H9 (cell line): ENCODE measurements around the gene LAMA5. TPM values are rescaled to one million over a fixed set of nuclear protein-coding genes. Genes with fewer than 3 reads are reported as not detected.

Experiments
- DNase-seq: peaks from one replicate; pipeline ENCODE4 v3.0.0-alpha.2; 2017
- H2AFZ ChIP-seq: one replicate; pipeline ENCODE4 v1.6.1; 2013; ENCODE audit warnings: mild to moderate bottlenecking, low read length, control low read depth, moderate library complexity
- H2AK5ac ChIP-seq: 2 replicates; pipeline ENCODE4 v1.6.1; 2013; ENCODE audit warnings: low read length, control low read depth, mixed read lengths; ENCODE audit not compliant: insufficient read length
- H2BK120ac ChIP-seq: one replicate; pipeline ENCODE4 v1.6.1; 2013; ENCODE audit warnings: low read depth, mild to moderate bottlenecking, low read length, control low read depth, inconsistent platforms; ENCODE audit not compliant: poor library complexity, severe bottlenecking
- H2BK12ac ChIP-seq: 2 replicates; pipeline ENCODE4 v1.6.1; 2013; ENCODE audit warnings: low read length, control low read depth, mixed read lengths, low read depth; ENCODE audit not compliant: insufficient read length
- H2BK15ac ChIP-seq: 2 replicates; pipeline ENCODE4 v1.6.1; 2013; ENCODE audit warnings: low read depth, low read length, control low read depth
- H2BK20ac ChIP-seq: one replicate; pipeline ENCODE4 v1.6.1; 2013; ENCODE audit warnings: low read depth, mild to moderate bottlenecking, low read length, control low read depth, inconsistent platforms; ENCODE audit not compliant: poor library complexity, severe bottlenecking
- H2BK5ac ChIP-seq: 2 replicates; pipeline ENCODE4 v1.6.1; 2013; ENCODE audit warnings: low read length, control low read depth, mixed read lengths; ENCODE audit not compliant: insufficient read length
- H3K14ac ChIP-seq: 2 replicates; pipeline ENCODE4 v1.6.1; 2013; ENCODE audit warnings: low read length, control low read depth; ENCODE audit not compliant: insufficient read depth
- H3K18ac ChIP-seq: 2 replicates; pipeline ENCODE4 v1.6.1; 2013; ENCODE audit warnings: low read depth, mild to moderate bottlenecking, mixed read lengths, low read length, control low read depth; ENCODE audit not compliant: insufficient read length
- H3K23ac ChIP-seq: 2 replicates; pipeline ENCODE4 v1.6.1; 2013; ENCODE audit warnings: low read length, control low read depth, mixed read lengths, low read depth; ENCODE audit not compliant: insufficient read length
- H3K23me2 ChIP-seq: 2 replicates; pipeline ENCODE4 v1.6.1; 2013; ENCODE audit warnings: low read depth, mild to moderate bottlenecking, mixed read lengths, low read length, control low read depth; ENCODE audit not compliant: insufficient read length, poor library complexity, severe bottlenecking
- H3K27ac ChIP-seq: 2 replicates; pipeline ENCODE4 v1.5.1; 2013; ENCODE audit warnings: low read length, control low read depth, mixed read lengths, low read depth; ENCODE audit not compliant: insufficient read length
- H3K27me3 ChIP-seq: 2 replicates; pipeline ENCODE4 v1.6.1; 2013; ENCODE audit warnings: low read length, control low read depth, inconsistent platforms; ENCODE audit not compliant: insufficient read depth
- H3K4ac ChIP-seq: 2 replicates; pipeline ENCODE4 v1.6.1; 2013; ENCODE audit warnings: low read depth, mild to moderate bottlenecking, control low read depth, inconsistent platforms, low read length, moderate library complexity
- H3K4me1 ChIP-seq: 2 replicates; pipeline ENCODE4 v1.6.1; 2013; ENCODE audit warnings: low read length, control low read depth, inconsistent platforms; ENCODE audit not compliant: insufficient read depth
- H3K4me2 ChIP-seq: 2 replicates; pipeline ENCODE4 v1.6.1; 2013; ENCODE audit warnings: low read length, control low read depth, mixed read lengths; ENCODE audit not compliant: insufficient read length, insufficient read depth
- H3K56ac ChIP-seq: 2 replicates; pipeline ENCODE4 v1.6.1; 2013; ENCODE audit warnings: low read depth, mild to moderate bottlenecking, mixed read lengths, low read length, control low read depth; ENCODE audit not compliant: insufficient read length
- H3K79me1 ChIP-seq: 2 replicates; pipeline ENCODE4 v1.6.1; 2013; ENCODE audit warnings: low read depth, mild to moderate bottlenecking, moderate library complexity, low read length, control low read depth, inconsistent platforms; ENCODE audit not compliant: insufficient read depth, poor library complexity, severe bottlenecking
- H3K79me2 ChIP-seq: 2 replicates; pipeline ENCODE4 v1.6.1; 2013; ENCODE audit warnings: low read length, control low read depth, inconsistent platforms; ENCODE audit not compliant: insufficient read depth
- H3K9ac ChIP-seq: 2 replicates; pipeline ENCODE4 v1.6.1; 2013; ENCODE audit warnings: low read length, control low read depth, mixed read lengths; ENCODE audit not compliant: insufficient read length; ENCODE audit errors: extremely low read depth
- H3K9me3 ChIP-seq: one replicate; pipeline ENCODE4 v1.6.1; 2013; ENCODE audit warnings: low read depth, low read length, inconsistent platforms; ENCODE audit not compliant: control insufficient read depth
- H3T11ph ChIP-seq: one replicate; pipeline ENCODE4 v1.6.1; 2013; ENCODE audit warnings: mild to moderate bottlenecking, low read length, control low read depth, inconsistent platforms
- H4K20me1 ChIP-seq: one replicate; pipeline ENCODE4 v1.6.1; 2013; ENCODE audit not compliant: control insufficient read depth, insufficient read length, insufficient read depth
- H4K5ac ChIP-seq: 2 replicates; pipeline ENCODE4 v1.6.1; 2013; ENCODE audit warnings: low read depth, mild to moderate bottlenecking, mixed read lengths, low read length, control low read depth; ENCODE audit not compliant: insufficient read length
- H4K8ac ChIP-seq: replicated peaks from 2 replicates; pipeline ENCODE4 v1.6.1; 2013; ENCODE audit warnings: low read length, control low read depth, mixed read lengths, low read depth; ENCODE audit not compliant: insufficient read length
- H4K91ac ChIP-seq: 2 replicates; pipeline ENCODE4 v1.6.1; 2013; ENCODE audit warnings: low read depth, mild to moderate bottlenecking, moderate library complexity, mixed read lengths, low read length, control low read depth; ENCODE audit not compliant: insufficient read length
- H3K27ac Mint-ChIP-seq, 3 experiments: 2 replicates in 2 of 3; 3 replicates in 1 of 3; pipeline ENCODE4 v1.8.0; 2020 to 2021; ENCODE audit warnings: mixed read lengths in 3 of 3, mild to moderate bottlenecking in 1 of 3, moderate library complexity in 1 of 3
- H3K27me3 Mint-ChIP-seq: 2 replicates; pipeline ENCODE4 v1.8.0; 2021; ENCODE audit warnings: low read depth, mild to moderate bottlenecking, moderate library complexity, mixed read lengths
- H3K36me3 Mint-ChIP-seq, 3 experiments: 2 replicates in 2 of 3; 3 replicates in 1 of 3; pipeline ENCODE4 v1.8.0; 2020 to 2021; ENCODE audit warnings: low read depth in 3 of 3, mixed read lengths in 3 of 3; ENCODE audit not compliant: insufficient read depth in 1 of 3
- H3K4me1 Mint-ChIP-seq, 2 experiments: 2 replicates each; pipeline ENCODE4 v1.8.0; 2020; ENCODE audit warnings: mixed read lengths in 2 of 2
- H3K4me3 Mint-ChIP-seq, 2 experiments: 2 replicates in 1 of 2; 3 replicates in 1 of 2; pipeline ENCODE4 v1.8.0; 2020 to 2021; ENCODE audit warnings: mild to moderate bottlenecking in 2 of 2, mixed read lengths in 2 of 2, moderate library complexity in 1 of 2
- H3K9me3 Mint-ChIP-seq, 2 experiments: 2 replicates in 1 of 2; 3 replicates in 1 of 2; pipeline ENCODE4 v1.8.0; 2020; ENCODE audit warnings: mild to moderate bottlenecking in 2 of 2, mixed read lengths in 2 of 2, moderate library complexity in 1 of 2
- WGBS: extraction: QIAGEN DNeasy Blood & Tissue Kit; methylation state at CpG from one replicate; pipeline ENCODE4 v1.1.7; 2013; ENCODE audit warnings: missing lambda C conversion rate, low lambda C conversion rate, mixed read lengths; ENCODE audit not compliant: insufficient read length; ENCODE audit errors: extremely low coverage; 5-methylcytosine and 5-hydroxymethylcytosine counted together
- total RNA-seq: library from RNA; stranded (reverse); gene quantifications from 2 replicates; pipeline ENCODE4 v1.2.1, GENCODE V29; 2021
- TF ChIP-seq, protein P1 (sequence below): fragments of 200-600 bp; sonication (generic); conservative IDR thresholded peaks from 3 replicates; pipeline ENCODE4 v1.8.0; 2021; ENCODE audit warnings: antibody characterized with exemption, mild to moderate bottlenecking

Gene LAMA5
- total RNA-seq, 1 experiment from 2014 or later, result 200 TPM

DNA sequence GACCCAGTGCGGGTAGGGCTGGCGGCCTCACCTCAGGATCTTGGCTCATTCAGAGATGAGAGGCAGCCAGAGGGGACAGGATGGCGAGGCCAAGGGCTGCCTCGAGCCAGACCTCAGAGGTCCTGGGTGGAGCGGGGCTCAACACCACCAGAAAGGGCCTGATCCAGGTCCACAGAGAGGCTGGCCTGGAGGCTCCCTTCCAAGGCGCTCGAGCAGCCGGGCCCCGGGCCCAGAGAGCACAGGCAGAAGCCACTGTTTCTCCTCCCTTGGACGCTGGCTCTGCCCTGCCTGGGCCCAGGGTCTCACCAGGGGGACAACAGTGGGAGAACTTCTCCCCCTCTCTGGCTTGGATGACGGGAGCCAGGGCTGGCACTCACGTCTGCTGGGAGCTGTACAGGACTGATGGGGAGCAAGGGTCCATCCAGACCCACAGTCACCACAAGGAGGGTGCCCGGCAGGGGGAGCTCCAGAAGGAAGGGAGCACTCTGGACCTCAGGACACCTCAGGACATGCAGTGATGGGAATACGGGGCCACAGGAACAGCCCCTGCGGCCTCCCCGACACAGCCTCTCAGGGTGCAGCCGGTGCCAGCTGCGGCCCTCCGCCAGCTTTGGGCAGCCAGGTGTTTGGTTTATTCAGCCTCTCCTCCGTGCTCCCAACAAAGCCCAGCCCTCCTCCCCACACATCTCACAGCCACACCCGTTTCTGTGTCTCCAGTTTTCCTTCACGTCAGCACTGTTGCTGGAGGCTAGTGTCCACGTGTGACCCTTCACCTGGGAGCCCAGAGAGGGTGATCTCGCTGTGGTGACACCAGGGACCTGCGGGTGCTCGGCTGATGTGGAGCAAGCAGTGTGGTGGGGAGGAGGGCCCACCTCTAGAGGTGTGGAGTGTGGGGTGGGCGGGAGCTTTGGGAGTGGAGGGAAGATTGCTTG, 28.5 kb upstream of the LAMA5 start:
- Histone ChIP-seq H3K4me1 (no peaks in the 10 kb centered on the region), H2BK5ac (no peak overlapping the region), H3K9me3 (no peaks in the 10 kb centered on the region), H4K91ac (no peak overlapping the region), H2BK12ac (no peak overlapping the region), H3K4me2 (no peak overlapping the region), H2BK120ac (no peak overlapping the region), H3K79me2 (no peaks in the 10 kb centered on the region), H2AFZ (no peak overlapping the region), H2BK20ac (no peak overlapping the region), H3K23ac (no peak overlapping the region), H3K18ac (no peak overlapping the region), H3K27ac (no peak overlapping the region), H4K8ac (no peak overlapping the region), H4K20me1 (peaks cover 8% of the 10 kb centered on the region), H3T11ph (no peak overlapping the region), H3K27me3 (no peaks in the 10 kb centered on the region), H2AK5ac (no peak overlapping the region), H3K14ac (no peak overlapping the region; the same call in 1 of the 2 replicates), H3K4ac (no peak overlapping the region), H3K23me2 (peaks cover 2% of the 10 kb centered on the region), H3K9ac (no peak overlapping the region), H3K56ac (no peak overlapping the region), H2BK15ac (no peak overlapping the region), H4K5ac (no peak overlapping the region), H3K79me1 (no peaks in the 10 kb centered on the region)
- Mint-ChIP-seq H3K9me3 (peaks cover 3 to 6% of the 10 kb centered on the region in 2 experiments; a peak in 3 of 5 replicates), H3K27me3 (no peaks in the 10 kb centered on the region), H3K4me1 (no peaks in the 10 kb centered on the region), H3K4me3 (no peak overlapping the region), H3K27ac (0 out of 7 replicates have a peak overlapping the region, but pooled peaks of 1 of the 3 experiments have one; percentile 79), H3K36me3 (peaks cover 1 to 13% (median 8%) of the 10 kb centered on the region in 3 experiments; a peak in 6 of 7 replicates)
- WGBS, result no CpG with 5 or more reads among the region's 27 CpGs
- no peak for DNase-seq
- TF ChIP-seq, protein P1, sequence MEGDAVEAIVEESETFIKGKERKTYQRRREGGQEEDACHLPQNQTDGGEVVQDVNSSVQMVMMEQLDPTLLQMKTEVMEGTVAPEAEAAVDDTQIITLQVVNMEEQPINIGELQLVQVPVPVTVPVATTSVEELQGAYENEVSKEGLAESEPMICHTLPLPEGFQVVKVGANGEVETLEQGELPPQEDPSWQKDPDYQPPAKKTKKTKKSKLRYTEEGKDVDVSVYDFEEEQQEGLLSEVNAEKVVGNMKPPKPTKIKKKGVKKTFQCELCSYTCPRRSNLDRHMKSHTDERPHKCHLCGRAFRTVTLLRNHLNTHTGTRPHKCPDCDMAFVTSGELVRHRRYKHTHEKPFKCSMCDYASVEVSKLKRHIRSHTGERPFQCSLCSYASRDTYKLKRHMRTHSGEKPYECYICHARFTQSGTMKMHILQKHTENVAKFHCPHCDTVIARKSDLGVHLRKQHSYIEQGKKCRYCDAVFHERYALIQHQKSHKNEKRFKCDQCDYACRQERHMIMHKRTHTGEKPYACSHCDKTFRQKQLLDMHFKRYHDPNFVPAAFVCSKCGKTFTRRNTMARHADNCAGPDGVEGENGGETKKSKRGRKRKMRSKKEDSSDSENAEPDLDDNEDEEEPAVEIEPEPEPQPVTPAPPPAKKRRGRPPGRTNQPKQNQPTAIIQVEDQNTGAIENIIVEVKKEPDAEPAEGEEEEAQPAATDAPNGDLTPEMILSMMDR, result peak; percentile 38; the same call in 2 of the 3 replicates
